ENCODE data around the gene PAPLN.

Gene PAPLN

DNA sequence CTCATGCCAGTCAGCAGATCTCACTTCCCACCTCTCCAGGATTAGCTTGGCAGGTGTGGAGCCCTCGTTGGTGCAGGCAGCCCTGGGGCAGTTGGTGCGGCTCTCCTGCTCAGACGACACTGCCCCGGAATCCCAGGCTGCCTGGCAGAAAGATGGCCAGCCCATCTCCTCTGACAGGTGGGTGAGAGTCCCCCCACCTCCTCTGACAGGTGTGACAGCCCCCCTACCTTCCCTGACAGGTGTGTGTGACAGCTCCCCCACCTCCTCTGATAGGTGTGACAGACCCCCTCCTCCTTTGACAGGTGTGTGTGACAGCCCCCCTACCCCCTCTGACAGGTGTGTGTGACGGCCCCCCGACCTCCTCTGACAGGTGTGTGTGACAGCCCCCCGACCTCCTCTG lies 26.3 kb downstream of the PAPLN start:
- no peak for DNase-seq

DNA sequence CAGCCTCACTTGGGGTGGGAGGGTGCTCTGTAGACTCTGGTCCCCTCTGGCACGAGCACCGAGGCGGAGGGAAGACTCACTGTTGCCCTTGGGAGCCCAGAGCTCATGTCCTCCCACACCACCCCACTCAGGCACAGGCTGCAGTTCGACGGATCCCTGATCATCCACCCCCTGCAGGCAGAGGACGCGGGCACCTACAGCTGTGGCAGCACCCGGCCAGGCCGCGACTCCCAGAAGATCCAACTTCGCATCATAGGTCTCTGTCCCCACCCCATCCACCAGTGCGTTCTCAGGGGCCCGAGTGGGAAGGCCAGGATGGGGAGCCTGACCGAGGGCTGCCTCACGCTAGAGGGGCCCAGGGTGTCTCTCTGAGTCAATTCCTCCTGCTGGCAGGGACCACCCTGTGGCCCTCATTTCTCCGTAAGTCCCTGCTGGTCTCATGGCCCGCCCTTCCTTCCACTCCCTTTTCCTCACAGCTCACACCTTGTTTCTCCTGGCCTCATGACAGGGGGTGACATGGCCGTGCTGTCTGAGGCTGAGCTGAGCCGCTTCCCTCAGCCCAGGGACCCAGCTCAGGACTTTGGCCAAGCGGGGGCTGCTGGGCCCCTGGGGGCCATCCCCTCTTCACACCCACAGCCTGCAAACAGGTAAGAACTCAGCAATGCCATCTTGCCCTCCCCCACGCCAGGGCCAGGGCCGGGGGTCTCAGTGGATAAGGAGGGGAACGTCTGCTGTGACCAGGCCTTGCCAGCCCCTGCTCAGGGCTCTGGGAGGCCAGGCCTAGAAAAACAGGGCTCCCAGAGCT lies 27.0 kb downstream of the PAPLN start:
- DNase-seq: no peak

DNA sequence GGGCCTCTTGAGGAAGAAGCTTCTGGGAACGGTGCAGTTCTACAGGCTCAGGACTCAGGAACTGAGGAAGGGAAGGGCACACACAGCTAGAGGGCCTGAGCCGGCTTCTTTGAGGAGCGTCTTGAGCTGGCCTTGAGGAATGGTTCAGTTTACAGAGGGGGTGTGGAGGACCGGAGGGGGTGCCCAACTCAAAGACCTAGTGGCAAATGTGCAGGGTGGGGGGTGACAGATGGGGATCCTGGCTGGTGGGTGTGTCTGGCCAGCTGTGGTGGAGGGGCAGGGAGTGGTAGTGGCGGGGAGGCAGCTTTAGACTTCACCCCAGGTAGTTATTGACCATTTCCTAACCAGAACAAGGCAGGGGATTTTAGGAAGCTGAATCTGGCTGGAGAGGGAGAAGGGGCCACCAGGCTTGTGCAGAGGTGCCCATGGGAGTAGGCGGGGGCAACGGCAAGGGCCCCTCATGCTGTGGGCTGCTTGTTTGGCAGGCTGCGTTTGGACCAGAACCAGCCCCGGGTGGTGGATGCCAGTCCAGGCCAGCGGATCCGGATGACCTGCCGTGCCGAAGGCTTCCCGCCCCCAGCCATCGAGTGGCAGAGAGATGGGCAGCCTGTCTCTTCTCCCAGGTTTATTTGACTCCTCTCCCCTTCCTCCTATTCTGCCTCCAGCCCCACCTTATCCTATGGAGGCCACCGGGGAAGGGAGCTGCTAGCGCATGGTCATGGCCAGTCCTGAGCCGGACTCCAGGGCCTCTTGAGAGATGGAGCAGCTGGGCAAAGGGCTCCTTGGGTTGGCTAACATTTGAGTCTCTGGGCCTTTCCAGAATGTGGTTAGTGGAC lies 27.8 kb downstream of the PAPLN start:
- no peak for DNase-seq

DNA sequence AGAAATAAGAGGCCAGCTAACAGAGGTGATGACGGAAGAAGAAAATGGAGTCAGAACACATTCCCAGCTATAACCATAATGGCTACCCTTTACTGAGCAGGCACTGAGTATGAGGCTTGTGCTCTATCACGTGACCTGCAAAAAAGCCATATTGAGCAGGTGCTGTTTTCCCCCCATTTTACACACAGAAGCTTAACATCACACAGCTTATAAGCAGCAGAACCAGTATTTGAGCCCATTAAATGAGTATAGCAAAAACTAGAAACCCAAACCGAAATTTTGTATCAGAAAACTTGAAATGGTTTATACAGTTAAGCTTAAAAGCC lies 28.4 kb downstream of the PAPLN start:
- DNase-seq: no peak

DNA sequence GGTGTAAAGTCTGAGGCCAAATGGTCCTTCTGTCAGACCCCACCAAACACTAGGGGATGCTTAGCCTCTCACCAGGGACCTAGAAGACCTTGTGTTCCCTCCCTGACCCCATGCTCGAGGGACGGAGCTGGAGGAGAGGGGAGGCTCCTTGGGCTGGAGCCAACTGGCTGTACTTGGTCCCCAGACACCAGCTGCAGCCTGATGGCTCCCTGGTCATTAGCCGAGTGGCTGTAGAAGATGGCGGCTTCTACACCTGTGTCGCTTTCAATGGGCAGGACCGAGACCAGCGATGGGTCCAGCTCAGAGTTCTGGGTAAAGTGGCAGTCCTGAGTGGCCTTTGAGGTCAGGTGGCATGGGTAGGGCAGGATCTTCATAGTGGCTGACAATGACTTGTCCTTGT lies 29.0 kb downstream of the PAPLN start:
- no peak for DNase-seq

DNA sequence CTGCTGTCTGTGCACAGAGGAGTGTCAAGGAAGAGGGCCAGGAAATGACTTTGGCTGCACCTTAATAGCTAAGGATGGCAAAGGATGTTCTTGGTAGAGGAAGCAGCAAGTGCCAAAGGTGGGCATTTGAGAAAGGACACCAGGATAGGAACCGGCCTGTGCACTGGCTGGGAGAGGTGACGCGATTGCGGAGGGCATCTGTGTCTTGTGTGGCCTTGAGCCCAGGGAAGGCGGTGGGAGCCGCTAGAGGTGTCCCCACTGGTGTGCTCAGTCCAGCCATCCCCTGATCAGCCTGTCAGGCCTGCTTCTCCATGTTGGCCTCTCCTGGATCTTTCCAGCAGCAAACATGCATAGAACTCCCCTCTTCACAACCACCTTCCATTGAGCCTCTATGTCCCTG lies 30.2 kb downstream of the PAPLN start:
- DNase-seq: no peak

DNA sequence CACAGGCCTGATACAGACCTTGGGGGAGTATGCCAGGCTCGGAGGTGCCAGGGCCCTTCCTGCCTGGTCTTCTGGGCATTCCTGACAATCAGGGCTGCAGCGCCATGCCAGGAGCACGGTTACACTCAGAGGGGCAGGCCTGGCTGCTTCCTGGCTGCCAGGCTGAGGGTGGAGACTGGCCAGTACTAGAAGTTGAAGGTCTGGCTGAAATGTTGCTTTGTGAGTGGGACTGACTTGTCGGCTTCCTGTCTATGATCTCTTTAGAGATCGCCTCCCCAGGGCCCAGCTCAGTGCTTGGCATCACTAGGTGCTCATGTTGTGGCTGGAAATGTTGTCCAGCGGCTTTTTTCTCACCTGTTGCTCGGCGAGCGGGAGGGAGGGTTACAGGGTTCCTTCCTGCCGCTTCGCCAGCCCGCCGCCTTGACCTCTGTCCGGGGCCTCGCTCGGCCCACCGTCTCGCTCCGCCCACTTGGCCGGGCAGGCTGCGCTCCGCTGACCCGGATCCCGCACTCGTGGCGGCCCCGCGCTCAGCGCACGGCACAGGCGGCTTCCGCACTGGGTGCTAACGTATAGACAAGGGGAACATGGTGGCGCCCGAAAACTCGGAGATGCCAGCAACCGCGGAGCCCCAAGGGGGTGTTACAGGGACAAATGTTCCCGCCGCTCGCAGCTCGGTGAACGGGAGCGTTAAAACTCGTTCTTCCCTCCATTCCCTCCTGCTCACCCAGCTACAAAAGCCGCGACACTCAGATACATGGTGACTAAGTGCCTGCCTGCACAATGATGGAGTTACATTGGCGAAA lies 32.6 kb downstream of the PAPLN start:
- no peak for DNase-seq

DNA sequence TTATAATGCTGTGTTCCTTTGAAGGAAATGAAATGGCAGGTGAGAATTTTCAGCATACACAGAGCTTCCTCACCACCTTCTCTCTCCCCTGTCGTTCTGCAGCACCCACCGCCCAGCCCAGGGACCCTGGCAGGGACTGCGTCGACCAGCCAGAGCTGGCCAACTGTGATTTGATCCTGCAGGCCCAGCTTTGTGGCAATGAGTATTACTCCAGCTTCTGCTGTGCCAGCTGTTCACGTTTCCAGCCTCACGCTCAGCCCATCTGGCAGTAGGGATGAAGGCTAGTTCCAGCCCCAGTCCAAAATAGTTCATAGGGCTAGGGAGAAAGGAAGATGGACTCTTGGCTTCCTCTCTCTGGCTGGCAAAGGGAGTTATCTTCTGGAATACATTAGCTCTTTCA lies 35.1 kb downstream of the PAPLN start:
- DNase-seq: no peak

DNA sequence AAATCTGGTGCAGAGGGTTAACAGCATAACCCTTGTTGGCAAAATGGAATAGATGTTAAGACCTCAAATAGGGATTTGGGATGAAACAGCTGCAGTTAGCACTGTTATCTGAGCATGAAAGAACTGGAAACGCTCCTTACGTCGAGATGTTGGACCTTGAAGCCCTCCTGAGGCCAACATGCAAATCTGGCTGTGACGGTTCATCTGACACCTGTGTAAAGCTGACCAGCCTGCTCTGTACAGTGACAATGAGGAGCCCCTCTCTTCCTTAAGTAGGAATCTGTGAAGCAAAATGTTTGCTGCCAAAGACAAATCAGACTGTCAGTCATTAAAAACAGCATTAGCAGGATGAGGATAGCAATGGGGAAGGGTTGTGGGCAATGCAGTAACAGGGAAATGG lies 36.5 kb downstream of the PAPLN start:
- DNase-seq: no peak

DNA sequence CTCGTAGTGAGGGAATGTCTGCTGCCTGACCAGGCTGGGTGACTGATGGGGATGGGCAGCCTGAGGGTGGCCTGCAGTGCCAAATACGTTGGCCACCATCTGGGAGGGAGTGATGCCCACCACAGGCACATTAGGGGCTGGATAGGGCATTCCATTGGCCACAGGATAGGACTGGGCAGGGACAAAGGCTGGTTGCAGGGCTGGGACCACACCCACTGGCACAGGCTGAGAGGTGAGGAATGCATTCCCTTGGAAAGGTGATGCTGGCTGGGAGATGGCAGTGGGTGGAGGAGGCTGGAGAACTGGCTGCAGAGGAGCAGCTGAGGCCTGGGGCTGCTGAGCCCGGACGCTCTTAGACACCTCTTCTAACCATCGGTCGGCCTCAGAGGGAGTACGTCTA lies 39.5 kb downstream of the PAPLN start:
- no peak for DNase-seq

DNA sequence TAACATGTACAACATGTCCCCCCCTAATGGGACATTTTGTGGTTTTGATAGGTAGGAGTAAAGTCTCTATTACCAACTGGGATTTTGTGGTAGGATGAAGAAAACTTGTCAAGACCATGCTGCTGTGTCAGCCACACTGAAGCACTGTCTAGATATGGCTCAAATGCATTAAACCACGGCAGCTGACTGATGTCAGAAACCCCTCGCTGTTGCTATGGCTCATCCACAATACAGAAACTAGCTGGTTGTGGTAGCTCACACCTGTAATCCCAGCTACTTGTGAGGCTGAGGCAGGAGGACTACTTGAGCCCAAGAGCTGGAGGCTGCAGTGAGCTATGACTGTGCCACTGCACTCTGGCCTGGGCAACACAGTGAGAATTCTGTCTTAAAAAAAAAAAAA lies 40.1 kb downstream of the PAPLN start:
- DNase-seq: peak; percentile 18

DNA sequence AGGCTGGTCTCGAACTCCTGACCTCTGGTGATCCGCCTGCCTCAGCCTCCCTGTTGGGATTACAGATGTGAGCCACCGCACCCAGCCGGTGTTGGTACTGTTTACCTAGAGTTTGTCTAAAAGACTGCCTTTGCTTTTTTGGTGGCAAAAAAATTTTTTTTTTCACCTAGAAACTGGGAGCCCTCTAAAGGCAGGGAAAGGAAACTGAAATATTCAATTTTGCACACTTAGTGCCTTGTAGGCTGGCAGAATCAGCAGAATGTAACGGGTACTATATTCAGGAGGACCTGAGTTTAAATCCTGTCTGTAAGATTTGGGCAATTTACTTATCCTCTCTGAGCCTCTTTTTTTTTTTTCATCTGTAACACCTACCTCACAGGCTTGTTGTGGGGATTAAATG lies 43.6 kb downstream of the PAPLN start:
- no peak for DNase-seq

DNA sequence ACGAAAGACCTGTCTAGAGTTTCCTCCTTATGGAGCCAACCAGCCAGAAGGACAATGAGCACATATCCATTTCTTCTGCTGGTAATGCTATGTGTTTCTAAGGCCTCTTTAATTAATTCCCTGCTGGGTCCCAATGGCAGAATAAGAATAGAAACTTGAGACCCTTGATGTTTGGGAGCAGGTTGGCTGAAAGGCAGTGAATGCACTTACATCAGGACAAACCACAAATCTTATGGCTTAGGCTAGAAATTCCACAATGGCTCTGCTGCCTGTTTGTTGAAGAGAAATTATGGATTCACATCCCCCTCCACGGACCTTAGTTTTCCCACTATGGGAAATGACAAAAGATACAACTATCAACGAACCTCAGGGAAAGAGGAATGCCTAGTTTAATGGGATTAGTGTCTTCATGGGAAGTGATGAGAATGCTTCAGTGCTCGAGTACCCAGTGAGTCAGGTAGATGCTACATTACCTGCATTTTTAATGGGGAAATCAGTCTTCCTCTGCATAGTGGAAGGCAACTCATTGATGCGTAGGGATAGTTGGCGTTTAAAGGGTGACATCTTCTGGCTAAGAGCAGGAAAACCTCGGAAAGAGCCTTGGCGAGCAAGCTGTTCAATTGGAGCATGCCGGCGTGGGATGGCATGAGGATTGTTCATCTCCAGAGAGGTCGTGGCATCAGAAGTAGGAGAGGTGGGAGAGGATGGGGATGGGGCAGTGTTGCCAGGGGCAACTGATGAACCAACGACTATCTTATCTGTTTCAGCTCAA lies 46.5 kb downstream of the PAPLN start:
- no peak for DNase-seq

DNA sequence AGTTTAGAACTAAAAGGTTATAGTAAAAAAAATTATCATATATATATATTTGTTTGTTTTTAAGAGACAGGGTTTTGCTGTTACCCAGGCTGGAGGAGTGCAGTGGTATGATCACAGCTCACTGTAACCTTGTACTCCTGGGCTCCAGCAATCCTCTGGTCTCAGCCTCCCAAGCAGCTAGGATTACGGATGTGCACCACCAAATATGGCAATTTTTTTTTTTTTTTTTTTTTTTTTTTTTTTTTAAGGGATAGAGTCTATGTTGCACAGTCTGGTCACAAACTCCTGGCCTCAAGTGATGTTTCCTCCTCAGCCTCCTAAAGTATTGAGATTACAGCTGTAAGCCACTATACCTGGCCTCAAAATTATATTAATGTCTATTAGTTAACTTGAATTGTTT lies 48.7 kb downstream of the PAPLN start:
- DNase-seq: no peak

DNA sequence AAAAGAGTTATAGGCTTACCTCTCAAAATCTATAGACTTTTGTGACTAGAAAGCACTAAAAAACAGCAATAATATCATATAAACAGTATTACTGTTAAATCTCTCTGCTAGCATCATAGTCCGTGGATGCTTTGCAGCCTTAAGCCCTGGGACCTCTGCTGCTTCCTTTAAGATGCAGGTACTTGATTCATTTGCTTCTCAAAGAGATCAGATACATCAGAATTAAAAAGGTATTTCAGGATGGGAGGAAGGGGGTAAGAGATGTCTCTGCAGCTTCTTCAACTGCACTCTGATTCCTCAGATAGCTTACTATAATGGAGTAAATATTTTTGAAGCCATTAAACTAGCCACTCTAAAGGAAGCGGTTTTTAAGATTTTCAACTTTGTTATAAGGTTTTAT lies 49.3 kb downstream of the PAPLN start:
- no peak for DNase-seq

DNA sequence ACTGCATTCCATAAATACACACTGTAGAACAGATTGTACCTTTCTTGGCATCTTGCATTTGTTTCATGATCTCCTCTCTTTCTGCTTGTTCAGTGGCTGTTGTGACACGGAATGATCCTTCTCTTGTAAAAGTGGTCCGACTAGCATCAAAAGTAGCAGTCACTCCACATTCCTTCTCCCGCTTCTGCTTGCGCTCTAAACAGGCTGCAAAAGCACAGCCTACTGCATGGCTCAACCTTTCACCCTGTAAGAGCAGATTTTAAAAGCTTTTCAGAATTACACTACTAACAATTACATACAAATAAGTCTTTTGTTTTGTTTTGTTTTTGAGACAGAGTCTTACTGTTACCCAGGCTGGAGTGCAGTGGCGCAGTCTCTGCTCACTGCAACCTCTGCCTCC lies 49.8 kb downstream of the PAPLN start:
- no peak for DNase-seq

DNA sequence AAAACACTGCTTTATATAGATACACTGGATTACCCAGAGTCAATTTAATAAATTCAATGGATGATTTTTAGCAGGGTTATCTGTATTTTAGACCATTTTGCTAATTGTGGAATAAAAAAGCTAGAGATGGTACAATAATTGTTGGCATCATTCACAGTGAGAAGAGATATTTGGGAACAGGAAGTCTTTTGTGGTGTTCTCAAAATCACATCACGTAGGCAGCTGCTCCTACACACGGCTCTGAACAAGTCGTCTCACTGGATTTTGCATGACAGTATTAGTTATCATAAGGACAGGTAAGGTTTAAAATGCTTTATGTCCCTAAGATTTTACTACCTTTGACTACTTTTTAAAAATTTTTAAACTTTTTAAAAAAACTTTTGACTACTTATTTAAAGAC lies 52.0 kb downstream of the PAPLN start:
- peak; percentile 28 for DNase-seq

DNA sequence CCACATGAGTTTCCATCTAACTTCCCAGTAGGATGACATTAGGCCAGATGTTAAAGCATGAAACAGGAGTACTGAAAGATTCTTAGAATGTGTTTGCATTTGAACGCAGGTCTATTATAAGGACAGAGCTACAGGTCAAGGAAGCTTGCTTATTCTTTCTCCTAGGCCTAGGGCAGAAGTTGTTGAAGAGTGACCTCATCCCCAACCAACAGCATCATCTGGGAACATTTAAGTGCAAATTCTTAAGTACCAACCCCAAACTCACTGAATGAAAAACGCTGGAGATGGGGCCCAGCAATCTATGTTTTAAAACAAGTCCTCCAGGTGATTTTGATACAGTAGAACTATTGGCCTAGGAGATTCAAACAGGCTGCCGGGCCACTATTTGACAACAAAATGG lies 52.4 kb downstream of the PAPLN start:
- DNase-seq: no peak

DNA sequence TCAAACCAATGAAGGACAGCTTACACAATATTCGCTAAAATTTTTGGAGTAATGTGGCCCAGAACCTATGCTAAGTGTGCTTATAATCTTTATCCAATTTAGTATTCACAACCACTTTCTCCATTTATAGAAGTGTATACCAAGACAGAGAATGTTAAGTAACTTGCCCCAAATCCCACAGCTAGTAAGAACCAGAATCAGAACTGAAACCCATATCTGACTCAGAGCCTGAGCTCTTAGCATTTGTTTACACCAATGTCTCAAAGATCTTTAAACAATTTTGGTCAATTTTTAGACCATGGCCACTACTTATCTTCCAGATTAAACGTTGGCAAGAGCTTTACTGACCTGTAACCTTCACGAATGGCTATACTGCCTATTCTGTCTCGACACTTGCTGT lies 53.0 kb downstream of the PAPLN start:
- peak; percentile 87 for DNase-seq

DNA sequence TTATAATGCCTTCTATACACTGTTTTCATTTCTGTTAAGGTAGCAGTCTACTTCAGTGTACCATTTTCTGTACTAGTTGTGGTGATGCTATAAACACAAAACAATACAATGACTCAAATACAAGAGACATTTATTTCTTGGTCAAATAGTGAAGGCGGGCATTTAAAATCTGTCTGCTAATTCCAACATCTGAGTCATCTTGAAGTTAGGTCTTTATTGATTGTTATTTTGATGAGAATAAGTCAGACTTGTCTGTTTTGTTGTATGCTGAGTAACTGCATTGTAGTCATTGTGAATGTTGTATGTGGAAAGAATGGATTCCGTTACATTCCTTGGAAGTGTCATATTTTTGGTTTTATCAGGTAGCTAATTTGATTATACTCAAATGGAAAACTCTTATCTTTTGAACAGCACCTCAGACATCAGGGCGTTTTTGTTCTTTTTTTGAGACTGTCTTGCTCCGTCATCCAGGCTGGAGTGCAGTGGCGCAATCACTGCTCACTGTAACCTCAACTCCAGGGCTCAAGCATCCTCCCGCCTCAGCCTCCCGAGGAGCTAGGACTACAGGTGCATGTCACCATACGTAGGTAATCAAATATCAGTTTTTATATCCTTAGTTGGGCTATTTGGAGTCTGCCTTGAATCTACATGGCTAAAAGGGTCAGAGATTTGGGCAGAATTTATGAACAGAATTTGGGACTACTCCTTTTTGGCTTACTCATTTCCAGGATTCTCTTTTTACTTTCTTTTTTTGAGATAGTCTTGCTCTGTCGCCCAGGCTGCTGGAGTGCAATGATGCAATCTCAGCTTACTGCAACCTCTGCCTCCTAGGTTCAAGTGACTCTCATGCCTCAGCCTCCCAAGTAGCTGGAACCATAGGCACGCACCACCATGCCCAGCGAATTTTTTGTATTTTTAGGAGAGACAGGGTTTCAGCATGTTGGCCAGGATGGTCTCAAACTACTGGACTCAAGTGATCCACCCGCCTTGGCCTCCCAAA lies 56.8 kb downstream of the PAPLN start:
- DNase-seq: peak; percentile 39

DNA sequence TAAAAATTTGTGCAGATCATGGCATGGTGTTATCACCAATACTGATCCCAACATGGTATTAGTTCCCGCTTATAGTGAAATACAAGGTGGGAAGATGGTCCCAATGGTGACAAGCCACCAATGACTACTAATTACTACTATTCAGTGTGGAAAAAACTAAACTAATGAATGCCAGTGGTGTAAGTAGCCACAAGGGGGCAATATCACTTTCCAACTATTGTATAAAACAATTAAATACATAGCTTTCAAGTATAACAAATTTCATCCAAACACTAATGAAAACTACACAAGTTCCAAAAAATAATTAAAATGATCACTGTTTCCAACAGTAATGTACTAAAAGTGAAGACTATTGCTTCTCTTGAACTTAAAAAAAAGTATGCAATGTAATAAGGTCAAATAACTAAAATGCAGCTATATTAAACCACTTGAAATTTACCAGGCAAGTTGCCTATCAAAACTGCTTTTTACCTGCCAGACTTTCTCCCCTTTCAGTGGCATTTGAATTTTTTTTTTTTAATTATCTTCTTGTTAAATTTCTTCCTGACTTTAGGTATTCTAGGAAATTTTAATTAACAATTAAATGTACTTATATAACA lies 58.0 kb downstream of the PAPLN start:
- peak; percentile 36 for DNase-seq
